ENCODE measurements around the gene STH.
"Not testable (repeated sequence)": the region's sequence is repeated elsewhere in the genome, so short reads cannot be mapped to it uniquely, and the experiment has no call there.

The STH gene

DNA sequence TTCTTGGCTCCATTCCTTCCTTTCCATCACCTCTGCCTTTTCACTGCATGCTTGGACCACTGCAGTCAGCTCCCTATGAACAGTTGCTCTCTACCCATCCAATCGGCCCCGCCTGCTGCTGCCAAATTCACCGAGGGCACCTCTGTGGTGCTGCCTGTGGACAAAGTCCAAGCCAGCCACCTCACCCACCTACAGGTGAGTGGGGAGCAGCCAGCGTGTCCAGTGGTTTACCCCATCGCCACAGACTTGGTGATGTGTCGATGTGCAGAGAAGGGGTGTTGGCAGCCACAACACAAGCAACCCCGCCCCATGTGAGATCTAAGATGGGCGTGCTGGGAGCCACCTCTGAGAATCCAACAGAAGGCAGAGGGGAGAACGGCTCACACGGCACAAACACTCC lies 43.7 kb upstream of the STH start:
- no peak overlapping the region for H2BK120ac ChIP-seq (ENCODE audit: low read depth, low read length)
- H3K14ac ChIP-seq (ENCODE audit: low read length in 2 of 2), result no peak overlapping the region
- no peak overlapping the region for H3K4me2 ChIP-seq (ENCODE audit: low read length, poor library complexity, severe bottlenecking)
- H3K4me3 ChIP-seq (ENCODE audit: insufficient read depth in 1 of 2, low read depth in 1 of 2, low read length in 2 of 2), result no peak overlapping the region
- H2AK5ac ChIP-seq (ENCODE audit: low read length, severe bottlenecking), result no peak overlapping the region
- no peak overlapping the region for H4K91ac ChIP-seq (ENCODE audit: low read length)
- WGBS, result 97% methylated on average over 10 of the region's 10 CpGs
- H3K9ac ChIP-seq (ENCODE audit: low read length), result no peak overlapping the region
- no peaks in the 10 kb centered on the region for H3K9me3 ChIP-seq (ENCODE audit: control insufficient read depth, low read length)
- no peak overlapping the region for H2BK12ac ChIP-seq (ENCODE audit: low read length in 2 of 2)
- no peaks in the 10 kb centered on the region for H3K36me3 ChIP-seq (ENCODE audit: control insufficient read depth in 1 of 2, insufficient read depth in 2 of 2, low read depth in 1 of 2, low read length in 2 of 2)
- H2AFZ ChIP-seq (ENCODE audit: low read depth, low read length), result no peak overlapping the region
- H3K27ac ChIP-seq (ENCODE audit: low read length, poor library complexity, severe bottlenecking), result no peak overlapping the region
- no peak overlapping the region for H2BK5ac ChIP-seq (ENCODE audit: low read depth, low read length, poor library complexity, severe bottlenecking)
- peaks cover 16 to 20% of the 10 kb centered on the region in 2 experiments for H3K27me3 ChIP-seq (ENCODE audit: control insufficient read depth in 1 of 2, insufficient read depth in 1 of 2, low read length in 2 of 2)
- H3K18ac ChIP-seq (ENCODE audit: low read depth in 1 of 2, low read length in 2 of 2), result no peak overlapping the region
- no peak overlapping the region for H3K4ac ChIP-seq (ENCODE audit: low read depth in 1 of 2, low read length in 2 of 2)
- H4K8ac ChIP-seq (ENCODE audit: low read length), result no peak overlapping the region
- H3K4me1 ChIP-seq (ENCODE audit: control insufficient read depth, insufficient read depth, low read depth, low read length), result no peaks in the 10 kb centered on the region
- no peaks in the 10 kb centered on the region for H3K79me1 ChIP-seq (replicated peaks; ENCODE audit: low read length, poor library complexity, severe bottlenecking)
- H2BK15ac ChIP-seq (ENCODE audit: low read depth, poor library complexity, severe bottlenecking), result no peak overlapping the region
- no peak for DNase-seq
- peak overlapping the region in 1 of 2 experiments; percentile 43 for H3K23ac ChIP-seq (ENCODE audit: low read length in 2 of 2)

DNA sequence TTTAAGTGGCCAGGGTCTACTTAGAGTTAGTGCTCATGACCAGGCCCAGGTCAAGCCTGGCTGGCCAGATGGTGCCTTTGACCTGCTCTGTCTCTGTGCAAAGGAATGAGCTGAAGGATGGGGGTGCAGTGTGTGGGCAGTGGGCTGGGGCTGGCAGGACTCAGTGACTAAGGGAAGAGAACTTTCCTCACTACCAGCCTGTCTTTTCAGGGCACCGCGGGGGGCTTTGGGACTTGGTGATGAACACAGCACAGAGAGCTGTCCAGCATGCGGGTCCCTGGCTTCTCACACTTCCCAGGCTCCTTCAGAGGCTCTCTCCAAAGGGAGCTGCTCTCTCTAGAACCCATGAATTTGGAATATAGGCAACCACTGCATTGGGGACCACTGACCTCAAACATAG lies 43.0 kb upstream of the STH start:
- WGBS, result 79% methylated on average over 3 of the region's 3 CpGs
- Histone ChIP-seq H3K4me2 (ENCODE audit: low read length, poor library complexity, severe bottlenecking) (no peak overlapping the region), H3K79me1 (replicated peaks; ENCODE audit: low read length, poor library complexity, severe bottlenecking) (no peaks in the 10 kb centered on the region), H2BK12ac (ENCODE audit: low read length in 2 of 2) (no peak overlapping the region), H4K8ac (ENCODE audit: low read length) (no peak overlapping the region), H3K9me3 (ENCODE audit: control insufficient read depth, low read length) (no peaks in the 10 kb centered on the region), H4K91ac (ENCODE audit: low read length) (no peak overlapping the region), H3K4me3 (ENCODE audit: insufficient read depth in 1 of 2, low read depth in 1 of 2, low read length in 2 of 2) (no peak overlapping the region), H3K36me3 (ENCODE audit: control insufficient read depth in 1 of 2, insufficient read depth in 2 of 2, low read depth in 1 of 2, low read length in 2 of 2) (no peaks in the 10 kb centered on the region), H3K18ac (ENCODE audit: low read depth in 1 of 2, low read length in 2 of 2) (no peak overlapping the region), H3K27ac (ENCODE audit: low read length, poor library complexity, severe bottlenecking) (no peak overlapping the region), H3K4me1 (ENCODE audit: control insufficient read depth, insufficient read depth, low read depth, low read length) (no peaks in the 10 kb centered on the region), H2AFZ (ENCODE audit: low read depth, low read length) (no peak overlapping the region), H2BK15ac (ENCODE audit: low read depth, poor library complexity, severe bottlenecking) (no peak overlapping the region), H3K23ac (ENCODE audit: low read length in 2 of 2) (no peak overlapping the region), H3K4ac (ENCODE audit: low read depth in 1 of 2, low read length in 2 of 2) (no peak overlapping the region), H2AK5ac (ENCODE audit: low read length, severe bottlenecking) (no peak overlapping the region), H3K9ac (ENCODE audit: low read length) (no peak overlapping the region), H2BK120ac (ENCODE audit: low read depth, low read length) (no peak overlapping the region), H3K27me3 (ENCODE audit: control insufficient read depth in 1 of 2, insufficient read depth in 1 of 2, low read length in 2 of 2) (peaks cover 11 to 16% of the 10 kb centered on the region in 2 experiments), H3K14ac (ENCODE audit: low read length in 2 of 2) (no peak overlapping the region), H2BK5ac (ENCODE audit: low read depth, low read length, poor library complexity, severe bottlenecking) (no peak overlapping the region)
- no peak for DNase-seq

DNA sequence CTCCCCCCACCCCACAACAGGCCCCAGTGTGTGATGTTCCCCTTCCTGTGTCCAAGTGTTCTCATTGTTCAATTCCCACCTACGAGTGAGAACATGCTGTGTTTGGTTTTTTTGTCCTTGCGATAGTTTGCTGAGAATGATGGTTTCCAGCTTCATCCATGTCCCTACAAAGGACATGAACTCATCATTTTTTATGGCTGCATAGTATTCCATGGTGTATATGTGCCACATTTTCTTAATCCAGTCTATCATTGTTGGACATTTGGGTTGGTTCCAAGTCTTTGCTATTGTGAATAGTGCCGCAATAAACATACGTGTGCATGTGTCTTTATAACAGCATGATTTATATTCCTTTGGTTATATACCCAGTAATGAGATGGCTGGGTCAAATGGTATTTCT lies 42.3 kb upstream of the STH start:
- not testable (repeated sequence) for H3K9me3 ChIP-seq (ENCODE audit: control insufficient read depth, low read length); H3K4me3 ChIP-seq (ENCODE audit: insufficient read depth in 1 of 2, low read depth in 1 of 2, low read length in 2 of 2); H3K79me1 ChIP-seq (replicated peaks; ENCODE audit: low read length, poor library complexity, severe bottlenecking); H3K4ac ChIP-seq (ENCODE audit: low read depth in 1 of 2, low read length in 2 of 2); H2AFZ ChIP-seq (ENCODE audit: low read depth, low read length); H2AK5ac ChIP-seq (ENCODE audit: low read length, severe bottlenecking); H3K4me2 ChIP-seq (ENCODE audit: low read length, poor library complexity, severe bottlenecking); H3K14ac ChIP-seq (ENCODE audit: low read length in 2 of 2); H4K91ac ChIP-seq (ENCODE audit: low read length); H2BK120ac ChIP-seq (ENCODE audit: low read depth, low read length); H3K4me1 ChIP-seq (ENCODE audit: control insufficient read depth, insufficient read depth, low read depth, low read length); H3K23ac ChIP-seq (ENCODE audit: low read length in 2 of 2); DNase-seq; H2BK15ac ChIP-seq (ENCODE audit: low read depth, poor library complexity, severe bottlenecking); H2BK5ac ChIP-seq (ENCODE audit: low read depth, low read length, poor library complexity, severe bottlenecking); H4K8ac ChIP-seq (ENCODE audit: low read length); H3K27ac ChIP-seq (ENCODE audit: low read length, poor library complexity, severe bottlenecking); H3K36me3 ChIP-seq (ENCODE audit: control insufficient read depth in 1 of 2, insufficient read depth in 2 of 2, low read depth in 1 of 2, low read length in 2 of 2); H2BK12ac ChIP-seq (ENCODE audit: low read length in 2 of 2); H3K9ac ChIP-seq (ENCODE audit: low read length); H3K18ac ChIP-seq (ENCODE audit: low read depth in 1 of 2, low read length in 2 of 2)
- no CpG with 5 or more reads among the region's 4 CpGs for WGBS
- H3K27me3 ChIP-seq (ENCODE audit: control insufficient read depth in 1 of 2, insufficient read depth in 1 of 2, low read length in 2 of 2), result peaks cover 5 to 10% of the 10 kb centered on the region in 2 experiments

DNA sequence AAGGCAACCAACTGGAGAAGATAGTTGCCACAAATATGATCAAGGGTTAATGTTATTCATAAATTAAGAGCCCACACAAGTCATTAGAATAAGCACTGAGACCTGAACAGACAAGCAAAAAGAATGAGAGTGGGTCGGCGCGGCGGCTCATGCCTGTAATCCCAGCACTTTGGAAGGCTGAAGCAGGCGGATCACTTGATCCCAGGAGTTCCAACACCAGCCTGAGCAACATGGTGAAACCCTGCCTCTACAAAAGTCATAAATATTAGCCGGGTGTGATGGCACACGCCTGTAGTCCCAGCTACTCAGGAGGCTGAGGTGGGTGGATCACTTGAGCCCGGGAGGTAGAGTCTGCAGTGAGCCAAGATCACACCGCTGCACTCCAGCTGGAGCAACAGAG lies 40.7 kb upstream of the STH start:
- no peak overlapping the region for H4K8ac ChIP-seq (ENCODE audit: low read length)
- H3K14ac ChIP-seq (ENCODE audit: low read length in 2 of 2), result no peak overlapping the region
- no peaks in the 10 kb centered on the region for H3K36me3 ChIP-seq (ENCODE audit: control insufficient read depth in 1 of 2, insufficient read depth in 2 of 2, low read depth in 1 of 2, low read length in 2 of 2)
- no peak overlapping the region for H2BK5ac ChIP-seq (ENCODE audit: low read depth, low read length, poor library complexity, severe bottlenecking)
- no peak overlapping the region for H4K91ac ChIP-seq (ENCODE audit: low read length)
- DNase-seq, result no peak
- H3K79me1 ChIP-seq (replicated peaks; ENCODE audit: low read length, poor library complexity, severe bottlenecking), result no peaks in the 10 kb centered on the region
- H3K4ac ChIP-seq (ENCODE audit: low read depth in 1 of 2, low read length in 2 of 2), result no peak overlapping the region
- no peak overlapping the region for H2AFZ ChIP-seq (ENCODE audit: low read depth, low read length)
- WGBS, result 99% methylated on average over 8 of the region's 9 CpGs
- H2BK120ac ChIP-seq (ENCODE audit: low read depth, low read length), result no peak overlapping the region
- no peak overlapping the region for H3K4me2 ChIP-seq (ENCODE audit: low read length, poor library complexity, severe bottlenecking)
- H2BK12ac ChIP-seq (ENCODE audit: low read length in 2 of 2), result no peak overlapping the region
- H3K4me3 ChIP-seq (ENCODE audit: insufficient read depth in 1 of 2, low read depth in 1 of 2, low read length in 2 of 2), result no peak overlapping the region
- H3K9ac ChIP-seq (ENCODE audit: low read length), result no peak overlapping the region
- H3K27ac ChIP-seq (ENCODE audit: low read length, poor library complexity, severe bottlenecking), result no peak overlapping the region
- no peak overlapping the region for H2BK15ac ChIP-seq (ENCODE audit: low read depth, poor library complexity, severe bottlenecking)
- no peaks in the 10 kb centered on the region for H3K4me1 ChIP-seq (ENCODE audit: control insufficient read depth, insufficient read depth, low read depth, low read length)
- no peak overlapping the region for H2AK5ac ChIP-seq (ENCODE audit: low read length, severe bottlenecking)
- peaks cover 0 to 11% of the 10 kb centered on the region in 2 experiments for H3K27me3 ChIP-seq (ENCODE audit: control insufficient read depth in 1 of 2, insufficient read depth in 1 of 2, low read length in 2 of 2)
- no peak overlapping the region for H3K18ac ChIP-seq (ENCODE audit: low read depth in 1 of 2, low read length in 2 of 2)
- H3K23ac ChIP-seq (ENCODE audit: low read length in 2 of 2), result no peak overlapping the region
- no peaks in the 10 kb centered on the region for H3K9me3 ChIP-seq (ENCODE audit: control insufficient read depth, low read length)
